ENCODE data around the gene MIPEP. TPM values are rescaled to one million over a fixed set of nuclear protein-coding genes. Genes with fewer than 3 reads are reported as not detected.

MIPEP gene
- total RNA-seq, 2 donors from 2014 or later: 15.0 to 15.7 TPM

GRCh38 chr13:23792680-23793079, 96.5 kb downstream of the MIPEP start:
- intact Hi-C loops (cut with DNase I): no loop called here

DNA sequence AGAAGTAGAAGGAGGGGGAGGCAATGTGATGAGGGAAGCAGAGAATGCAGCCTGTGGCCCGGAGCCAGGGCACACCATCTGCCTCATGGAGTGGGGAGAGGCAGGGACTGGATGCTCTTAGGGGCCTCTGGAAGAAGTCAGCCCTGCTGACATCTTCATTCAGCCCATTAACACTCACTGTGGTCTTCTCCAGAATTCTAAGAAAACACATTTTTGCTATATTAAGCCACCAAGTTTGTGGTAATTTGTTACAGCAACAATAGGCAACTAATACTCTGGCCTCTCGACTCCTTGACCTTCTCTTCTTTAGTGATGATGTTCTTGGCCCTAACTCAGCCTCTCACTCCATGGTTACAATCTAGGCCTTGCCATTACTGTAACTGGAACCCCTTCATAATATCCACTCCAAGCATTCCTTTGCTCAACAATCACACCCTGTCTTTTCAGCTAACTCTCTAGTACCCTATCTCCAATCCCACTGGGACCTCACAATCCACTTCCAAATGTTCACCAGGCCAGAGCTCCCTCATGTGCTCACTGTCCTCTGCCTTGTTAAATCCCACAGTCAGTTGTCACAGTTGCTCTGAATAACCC, 98.5 kb downstream of the MIPEP start:
- DNase-seq (ENCODE audit: low spot score): no peak
- intact Hi-C loops (cut with DNase I): loop anchor here in 1 of 2 donors (1.0 kb wide), 1 partner anchor 47 kb away; no protein-coding TSS in a partner anchor

More at GRCh38 chr13:23792680-23793079, 96.5 kb downstream of the MIPEP start:
- no peak for DNase-seq (ENCODE audit: low spot score)

- DNase-seq (ENCODE audit: low spot score): no peak
- intact Hi-C loops (cut with DNase I): no loop called here
Measured at GRCh38 chr13:23789576-23790346, 99.4 kb downstream of the MIPEP start.

DNA sequence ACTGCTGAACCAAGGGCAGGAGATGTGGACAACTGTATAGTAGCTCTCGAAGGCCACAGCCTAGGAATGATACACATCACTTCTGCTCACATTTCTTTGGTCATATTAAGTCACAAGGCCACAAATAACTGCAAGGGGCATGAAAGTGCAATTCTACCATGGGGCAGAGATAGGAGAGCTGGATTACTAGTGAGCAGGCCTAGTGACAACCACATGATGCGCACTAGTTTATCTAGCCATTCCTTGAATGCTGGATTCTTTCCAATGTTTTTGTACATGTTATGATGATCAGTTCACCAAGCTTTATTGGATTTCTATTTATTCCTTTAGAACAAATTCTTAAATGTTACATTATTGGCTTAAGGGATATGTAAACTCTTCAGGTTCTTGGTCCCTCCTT, 100.7 kb downstream of the MIPEP start:
- no peak for DNase-seq (ENCODE audit: low spot score)
- intact Hi-C loops (cut with DNase I): no loop called here

DNA sequence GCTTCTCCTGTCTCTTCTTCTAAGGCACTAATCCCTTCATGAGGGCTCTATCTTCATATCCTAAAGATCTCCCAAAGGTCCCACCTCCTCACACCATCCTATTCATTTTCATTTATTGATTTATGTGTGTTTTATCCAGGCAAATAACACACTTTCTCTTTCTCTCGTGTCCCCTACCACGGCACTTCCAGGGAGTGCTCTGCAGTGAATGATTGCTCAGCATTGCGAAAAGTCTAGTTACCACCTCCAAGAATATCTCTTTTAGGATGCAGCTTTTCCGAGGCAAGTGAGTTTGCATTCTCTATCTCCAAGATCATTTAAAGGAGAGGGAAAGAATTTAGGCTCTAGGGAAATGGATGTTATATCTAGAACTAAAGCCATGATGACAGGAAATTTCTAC, 101.7 kb downstream of the MIPEP start:
- no peak for DNase-seq (ENCODE audit: low spot score)
- intact Hi-C loops (cut with DNase I): no loop called here

- no peak for DNase-seq (ENCODE audit: low spot score)
- intact Hi-C loops (cut with DNase I): no loop called here
Measured at GRCh38 chr13:23786607-23787006, 102.6 kb downstream of the MIPEP start.

DNA sequence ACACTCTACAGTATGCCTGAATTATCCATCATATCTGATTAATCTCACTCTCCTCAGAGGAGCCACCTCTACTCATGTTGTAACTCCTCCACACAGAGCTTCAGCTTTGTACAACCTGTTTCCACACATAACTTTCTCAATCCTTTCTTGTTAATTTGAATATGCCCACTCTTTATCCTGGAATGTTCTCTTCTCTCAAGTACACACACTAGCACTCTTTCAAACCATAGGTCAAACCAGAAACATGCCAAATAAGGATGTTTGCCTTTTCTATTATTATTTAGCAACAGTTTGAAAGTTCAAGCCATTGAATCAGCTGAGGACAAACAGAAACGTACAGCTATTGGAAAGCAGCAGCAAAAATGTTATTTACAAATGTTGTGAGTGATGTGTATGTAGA, 110.3 kb downstream of the MIPEP start:
- DNase-seq (ENCODE audit: low spot score): no peak
- intact Hi-C loops (cut with DNase I): no loop called here

GRCh38 chr13:23778002-23778652, 111.1 kb downstream of the MIPEP start:
- intact Hi-C loops (cut with DNase I): no loop called here

DNA sequence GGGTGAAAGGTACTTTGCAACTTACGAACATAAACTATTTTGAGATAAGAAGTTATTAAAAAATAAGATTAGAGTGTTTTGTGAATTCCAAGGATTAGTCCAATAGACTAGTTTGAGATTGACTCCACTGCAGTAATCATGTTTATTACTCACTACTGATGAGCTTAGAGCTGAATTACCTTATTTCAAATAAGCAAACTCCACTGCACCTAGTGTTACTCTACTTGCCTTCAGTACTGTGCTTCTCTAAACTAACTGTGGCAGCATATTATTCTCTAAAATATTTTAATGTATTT, 111.7 kb downstream of the MIPEP start:
- intact Hi-C loops (cut with DNase I): no loop called here
- no peak for DNase-seq (ENCODE audit: low spot score)

More at GRCh38 chr13:23778002-23778652, 111.1 kb downstream of the MIPEP start:
- DNase-seq (ENCODE audit: low spot score): no peak

DNA sequence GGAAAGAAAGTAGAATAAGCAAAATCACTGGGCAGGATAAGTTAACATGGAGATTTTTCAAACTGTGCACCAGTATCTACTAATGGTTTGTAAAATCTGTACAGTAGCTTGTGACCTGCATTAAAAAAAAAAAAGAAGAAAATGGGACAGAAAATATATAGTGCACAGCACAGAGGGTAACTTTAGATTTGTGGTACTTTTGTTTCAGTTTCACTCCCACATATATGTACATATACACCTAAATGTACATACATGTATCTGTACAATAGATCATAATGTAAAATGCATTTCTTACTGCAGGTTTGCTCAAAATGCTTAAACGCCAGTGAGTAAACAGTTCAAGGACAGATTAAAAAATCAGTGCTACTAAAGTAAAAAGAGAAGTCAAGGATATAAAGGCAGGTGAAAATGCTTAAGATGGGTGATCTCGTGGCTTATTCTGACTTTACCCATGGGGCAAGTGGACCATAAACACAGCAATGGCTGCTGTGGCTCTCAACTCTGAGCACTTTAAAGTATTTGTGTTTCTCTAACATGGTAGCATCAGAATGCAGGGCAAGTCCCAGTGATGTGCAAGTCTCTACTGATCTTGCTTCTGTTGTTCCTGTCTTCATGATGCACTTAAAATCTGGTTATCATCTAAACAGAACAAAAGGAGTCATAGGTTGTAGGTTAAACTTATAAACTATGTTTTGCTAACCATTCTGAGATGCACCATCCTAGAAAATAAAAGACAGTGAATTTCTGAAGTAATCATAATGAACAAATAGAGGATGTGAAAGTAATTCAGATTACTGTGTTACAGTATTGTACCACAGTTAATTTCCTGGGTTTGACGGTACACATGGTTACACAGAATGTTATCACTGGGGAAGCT, 112.3 kb downstream of the MIPEP start:
- intact Hi-C loops (cut with DNase I): no loop called here
- DNase-seq (ENCODE audit: low spot score): no peak

GRCh38 chr13:23772717-23773116, 116.5 kb downstream of the MIPEP start:
- intact Hi-C loops (cut with DNase I): no loop called here
- no peak for DNase-seq (ENCODE audit: low spot score)

GRCh38 chr13:23771956-23772355, 117.2 kb downstream of the MIPEP start:
- intact Hi-C loops (cut with DNase I): no loop called here
- DNase-seq (ENCODE audit: low spot score): no peak

GRCh38 chr13:23771552-23771951, 117.6 kb downstream of the MIPEP start:
- DNase-seq (ENCODE audit: low spot score): no peak
- intact Hi-C loops (cut with DNase I): no loop called here

- intact Hi-C loops (cut with DNase I): no loop called here
Measured at GRCh38 chr13:23770973-23771372, 118.2 kb downstream of the MIPEP start.

DNA sequence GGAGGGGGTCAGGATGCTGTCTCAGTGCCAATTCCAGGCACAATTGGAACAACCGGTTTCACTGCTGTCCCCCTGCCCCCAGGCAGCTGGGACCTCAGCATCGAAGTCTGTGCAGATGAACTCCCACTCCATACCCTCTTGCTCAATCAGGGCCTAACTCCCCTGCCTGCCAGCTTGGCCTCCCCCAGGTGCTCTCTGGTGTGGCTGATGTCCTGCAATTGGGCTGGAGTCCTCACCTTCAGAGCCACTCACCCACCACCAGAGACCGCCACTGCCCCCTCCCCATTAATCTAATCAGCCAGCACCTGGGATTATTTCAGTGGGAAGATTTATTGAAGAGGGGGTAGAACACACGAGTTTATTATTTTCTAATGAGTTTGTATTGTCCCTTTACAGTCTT, 118.8 kb downstream of the MIPEP start:
- intact Hi-C loops (cut with DNase I): no loop called here
- DNase-seq (ENCODE audit: low spot score): no peak

More at GRCh38 chr13:23770973-23771372, 118.2 kb downstream of the MIPEP start:
- no peak for DNase-seq (ENCODE audit: low spot score)

DNA sequence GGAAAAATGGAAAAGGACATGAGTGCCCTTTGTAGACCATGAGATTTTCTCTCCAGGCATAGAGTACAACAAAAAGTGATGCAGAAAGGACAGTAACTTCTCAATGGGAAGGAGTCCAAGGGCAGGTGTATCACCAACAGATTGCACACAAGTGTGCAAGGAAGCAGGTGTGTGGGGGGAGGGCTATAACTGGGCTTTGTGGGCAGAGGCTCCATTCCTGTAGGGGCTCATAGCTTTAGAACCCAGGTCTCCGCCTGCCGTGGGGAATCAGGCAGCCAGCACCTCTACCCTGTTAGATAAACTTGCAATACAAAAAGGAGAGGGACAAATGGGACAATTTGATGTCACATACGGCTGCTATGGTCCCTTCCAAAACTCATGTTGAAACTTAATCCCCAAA, 119.8 kb downstream of the MIPEP start:
- intact Hi-C loops (cut with DNase I): no loop called here
- no peak for DNase-seq (ENCODE audit: low spot score)

DNA sequence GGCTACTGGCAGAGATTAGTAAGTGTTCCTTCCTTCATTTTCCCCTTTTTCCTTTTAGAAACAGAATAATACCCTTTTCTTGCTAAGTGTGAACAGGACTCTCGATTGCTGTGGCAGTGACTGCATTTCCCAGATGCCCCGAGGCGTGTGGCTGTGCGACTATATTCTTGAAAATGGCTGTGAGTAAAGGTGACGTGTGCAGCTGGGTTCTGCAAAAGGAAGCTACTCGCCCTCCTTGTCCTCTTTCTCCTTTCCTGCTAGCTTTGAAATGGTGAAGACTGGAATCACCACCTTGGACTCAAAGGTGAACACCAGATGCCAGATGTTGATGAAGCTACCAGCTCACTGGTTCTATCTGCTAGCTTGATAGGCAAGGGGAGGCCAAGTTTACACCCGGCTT, 121.4 kb downstream of the MIPEP start:
- no peak for DNase-seq (ENCODE audit: low spot score)
- intact Hi-C loops (cut with DNase I): no loop called here

DNA sequence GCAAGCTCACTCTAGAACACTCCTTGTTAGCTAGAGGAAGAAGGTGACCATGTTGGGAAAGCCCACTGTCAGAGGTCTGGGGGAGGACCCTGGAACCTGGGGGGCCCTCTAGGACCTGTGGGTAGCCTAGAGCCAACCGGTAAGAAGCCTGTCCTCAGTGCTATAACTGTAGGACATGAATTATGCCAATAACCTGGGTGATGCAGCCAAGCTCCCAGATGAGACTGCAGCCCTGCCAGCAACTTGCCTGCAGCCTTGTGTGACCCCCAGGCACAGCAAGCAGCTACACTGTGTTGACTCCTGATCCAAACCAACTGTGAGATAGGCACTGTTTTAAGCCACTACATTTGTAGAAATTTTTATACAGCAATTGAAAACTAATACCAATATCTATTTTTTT, 122.3 kb downstream of the MIPEP start:
- no peak for DNase-seq (ENCODE audit: low spot score)

DNA sequence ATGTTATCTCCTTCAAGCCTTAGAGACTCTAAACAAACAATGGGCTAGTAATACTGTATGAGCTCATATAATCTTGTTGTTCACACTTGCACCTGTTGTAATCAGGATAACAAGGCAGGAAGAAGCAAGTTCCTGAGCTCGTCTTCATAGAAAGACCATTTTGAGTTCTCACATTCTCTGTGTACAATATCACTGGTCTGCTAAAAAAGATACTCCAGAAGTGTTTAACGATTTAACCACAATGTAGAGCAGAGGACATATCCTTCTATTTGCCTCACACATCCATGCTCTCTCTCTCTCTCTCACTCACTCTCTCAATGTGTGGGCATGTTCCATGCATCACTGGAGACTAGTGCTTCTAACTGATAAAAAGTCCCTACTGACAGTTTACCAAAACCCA, 122.9 kb downstream of the MIPEP start:
- intact Hi-C loops (cut with DNase I): no loop called here

More for the DNA sequence above, 122.3 kb downstream of the MIPEP start:
- intact Hi-C loops (cut with DNase I): no loop called here

DNA sequence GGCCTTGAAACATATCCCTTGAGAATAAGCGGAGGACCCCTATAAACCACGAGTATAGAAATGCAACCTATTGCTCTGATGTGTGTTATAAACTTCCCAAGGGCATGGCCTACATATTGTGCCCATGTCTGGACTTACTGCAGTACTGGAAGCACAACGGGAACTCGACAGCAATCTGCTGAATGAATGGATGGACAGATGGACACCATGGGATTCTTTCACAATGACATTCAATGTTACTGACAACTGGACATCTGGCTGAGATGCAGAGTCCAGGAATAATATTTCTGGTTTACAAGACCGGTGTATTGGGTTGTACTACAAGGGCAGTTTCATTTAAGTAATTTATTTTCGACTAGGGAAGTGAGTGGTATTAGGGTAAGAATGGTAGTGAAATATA, 123.7 kb downstream of the MIPEP start:
- intact Hi-C loops (cut with DNase I): no loop called here
- no peak for DNase-seq (ENCODE audit: low spot score)

More for the DNA sequence above, 122.9 kb downstream of the MIPEP start:
- no peak for DNase-seq (ENCODE audit: low spot score)
